Smooth muscle cell (in vitro differentiated cells): Measurements from ENCODE around the gene IMPG2. TPM values are rescaled to one million over a fixed set of nuclear protein-coding genes. Genes with fewer than 3 reads are reported as not detected.

Experiments
- DNase-seq: peaks from one replicate; lab custom pipeline; 2025; ENCODE audit not compliant: unreplicated experiment; lab: John Stamatoyannopoulos, UW
- H2AFZ ChIP-seq: fragments of 200-600 bp; sonication (generic); 2 replicates; pipeline ENCODE4 v1.6.0; 2016; ENCODE audit warnings: antibody characterized with exemption, low read depth, mild to moderate bottlenecking
- H3F3A ChIP-seq: fragments of 200-600 bp; sonication (generic); 2 replicates; pipeline ENCODE4 v1.6.0; 2017; ENCODE audit warnings: antibody characterized with exemption, low read depth
- H3K27ac ChIP-seq: fragments of 200-600 bp; sonication (generic); 2 replicates; pipeline ENCODE4 v1.5.1; 2016; ENCODE audit warnings: low read depth, mild to moderate bottlenecking
- H3K27me3 ChIP-seq: fragments of 200-600 bp; sonication (generic); 2 replicates; pipeline ENCODE4 v1.6.1; 2016; ENCODE audit warnings: low read depth, mild to moderate bottlenecking
- H3K36me3 ChIP-seq: fragments of 200-600 bp; sonication (generic); 2 replicates; pipeline ENCODE4 v1.5.1; 2016; ENCODE audit warnings: low read depth
- H3K4me1 ChIP-seq: fragments of 200-600 bp; sonication (generic); 2 replicates; pipeline ENCODE4 v1.5.1; 2016; ENCODE audit warnings: low read depth
- H3K4me2 ChIP-seq: fragments of 200-600 bp; sonication (generic); 2 replicates; pipeline ENCODE4 v1.6.0; 2016; ENCODE audit warnings: mild to moderate bottlenecking
- H3K4me3 ChIP-seq: fragments of 200-600 bp; sonication (generic); 2 replicates; pipeline ENCODE4 v1.5.1; 2016; ENCODE audit warnings: mild to moderate bottlenecking
- H3K79me2 ChIP-seq: fragments of 200-600 bp; sonication (generic); 2 replicates; pipeline ENCODE4 v1.6.0; 2016; ENCODE audit warnings: low read depth, mild to moderate bottlenecking
- H3K9ac ChIP-seq: fragments of 200-600 bp; sonication (generic); 2 replicates; pipeline ENCODE4 v1.6.0; 2016; ENCODE audit warnings: low read depth
- H3K9me3 ChIP-seq: fragments of 200-600 bp; sonication (generic); replicated peaks from 2 replicates; pipeline ENCODE4 v1.5.1; 2016; ENCODE audit warnings: low read depth
- H4K20me1 ChIP-seq: fragments of 200-600 bp; sonication (generic); 2 replicates; pipeline ENCODE4 v1.6.0; 2016; ENCODE audit warnings: low read depth
- CTCF ChIP-seq: fragments of 200-600 bp; sonication (generic); IDR thresholded peaks from 2 replicates; pipeline ENCODE4 v1.5.1; 2017; ENCODE audit warnings: borderline replicate concordance, mild to moderate bottlenecking, antibody characterized with exemption; ENCODE audit not compliant: insufficient read depth, poor library complexity, severe bottlenecking
- WGBS: methylation state at CpG from one replicate; pipeline ENCODE4 v1.1.7; 2016; ENCODE audit warnings: low lambda C conversion rate; 5-methylcytosine and 5-hydroxymethylcytosine counted together
- polyA plus RNA-seq: library from polyadenylated mRNA; unstranded; fragments of >200 nt; fragmentation: Nextera tagmentation; extraction: Ambion mirVana; gene quantifications from 2 replicates; pipeline ENCODE4 v1.2.1, GENCODE V29; 2016
- total RNA-seq: library from RNA; depleted of rRNA; stranded (reverse); fragments of >200 nt; gene quantifications from 2 replicates; pipeline ENCODE4 v1.2.3, GENCODE V29; 2014

Gene IMPG2
- total and polyA plus RNA-seq, 2 experiments from 2014 or later: 0.03 to 0.67 TPM

- WGBS: 65% methylated on average over 1 of the region's 1 CpG
- DNase-seq: no peak
These were observed 137.6 kb downstream of the IMPG2 start for GRCh38 chr3:101182734-101183133.

GRCh38 chr3:101181801-101182200, 138.6 kb downstream of the IMPG2 start:
- no peak overlapping the region for H3K9ac ChIP-seq
- H3K4me2 ChIP-seq: no peak overlapping the region
- no peak overlapping the region for H3K27ac ChIP-seq
- no peak overlapping the region for H3K4me3 ChIP-seq
- no peaks in the 10 kb centered on the region for H3F3A ChIP-seq
- no peaks in the 10 kb centered on the region for H3K27me3 ChIP-seq
- H3K9me3 ChIP-seq: no peaks in the 10 kb centered on the region
- no peaks in the 10 kb centered on the region for H3K4me1 ChIP-seq
- no peak for TF ChIP-seq CTCF
- H4K20me1 ChIP-seq: no peaks in the 10 kb centered on the region
- H3K79me2 ChIP-seq: no peaks in the 10 kb centered on the region
- no peak for DNase-seq
- H3K36me3 ChIP-seq: no peaks in the 10 kb centered on the region
- H2AFZ ChIP-seq: no peak overlapping the region

More at GRCh38 chr3:101182734-101183133, 137.6 kb downstream of the IMPG2 start:
- Histone ChIP-seq H3K4me3 (no peak overlapping the region), H3K4me2 (no peak overlapping the region), H3K9me3 (no peaks in the 10 kb centered on the region), H3K9ac (no peak overlapping the region), H2AFZ (no peak overlapping the region), H3K4me1 (no peaks in the 10 kb centered on the region), H3F3A (no peaks in the 10 kb centered on the region), H3K79me2 (no peaks in the 10 kb centered on the region), H3K27ac (no peak overlapping the region), H3K27me3 (no peaks in the 10 kb centered on the region), H4K20me1 (no peaks in the 10 kb centered on the region), H3K36me3 (no peaks in the 10 kb centered on the region)
- TF ChIP-seq CTCF: no peak

GRCh38 chr3:101179637-101180036, 140.7 kb downstream of the IMPG2 start:
- H2AFZ ChIP-seq: no peak overlapping the region
- H3K27me3 ChIP-seq: no peaks in the 10 kb centered on the region
- no peak for DNase-seq
- H3K9me3 ChIP-seq: no peaks in the 10 kb centered on the region
- no peak overlapping the region for H3K27ac ChIP-seq
- H3K4me2 ChIP-seq: no peak overlapping the region
- no peaks in the 10 kb centered on the region for H3K4me1 ChIP-seq
- TF ChIP-seq CTCF: no peak
- H3K79me2 ChIP-seq: no peaks in the 10 kb centered on the region
- no peaks in the 10 kb centered on the region for H3K36me3 ChIP-seq
- no peak overlapping the region for H3K4me3 ChIP-seq
- WGBS: 52% methylated on average over 3 of the region's 3 CpGs
- no peak overlapping the region for H3K9ac ChIP-seq
- no peaks in the 10 kb centered on the region for H4K20me1 ChIP-seq
- H3F3A ChIP-seq: no peaks in the 10 kb centered on the region

GRCh38 chr3:101177577-101177976, 142.8 kb downstream of the IMPG2 start:
- Histone ChIP-seq H4K20me1 (no peaks in the 10 kb centered on the region), H3K4me3 (no peak overlapping the region), H3K9me3 (no peaks in the 10 kb centered on the region), H3K27me3 (no peaks in the 10 kb centered on the region), H2AFZ (no peak overlapping the region), H3K9ac (no peak overlapping the region), H3F3A (no peaks in the 10 kb centered on the region), H3K4me1 (no peaks in the 10 kb centered on the region), H3K36me3 (no peaks in the 10 kb centered on the region), H3K79me2 (no peaks in the 10 kb centered on the region), H3K27ac (no peak overlapping the region), H3K4me2 (no peak overlapping the region)
- TF ChIP-seq CTCF: no peak
- no peak for DNase-seq
